RWPE1 (cell line): Measurements from ENCODE around the gene CENPV.
A peak's percentile ranks its signal among the peaks of the same experiment; 100 is the strongest.

Experiments
- CTCF ChIA-PET: fragments of 350-600 bp; sonication (Branson Sonifier 250); formaldehyde crosslinking; extraction: SDS; loops from one replicate; lab custom pipeline; 2021; lab: Yijun Ruan, JAX
- POLR2A ChIA-PET: fragments of 400-600 bp; formaldehyde crosslinking; extraction: SDS; loops from one replicate; lab custom pipeline; 2020; ENCODE audit warnings: antibody characterized with exemption; ENCODE audit not compliant: low non-redundant PET; lab: Yijun Ruan, JAX
- DNase-seq: peaks from one replicate; pipeline ENCODE4 v3.0.0; 2012; ENCODE audit warnings: low spot score
- H3K27ac ChIP-seq: fragments of 450-650 bp; 2 replicates; pipeline ENCODE4 v1.5.1; 2017
- TF ChIP-seq, protein P1 (sequence below): fragments of 450-650 bp; conservative IDR thresholded peaks from 2 replicates; pipeline ENCODE4 v1.5.1; 2017; ENCODE audit warnings: low read depth, mild to moderate bottlenecking

The CENPV gene

GRCh38 chr17:16361874-16362273 is 8.6 kb upstream of the CENPV start:
- no peak for DNase-seq
- TF ChIP-seq, protein P1, sequence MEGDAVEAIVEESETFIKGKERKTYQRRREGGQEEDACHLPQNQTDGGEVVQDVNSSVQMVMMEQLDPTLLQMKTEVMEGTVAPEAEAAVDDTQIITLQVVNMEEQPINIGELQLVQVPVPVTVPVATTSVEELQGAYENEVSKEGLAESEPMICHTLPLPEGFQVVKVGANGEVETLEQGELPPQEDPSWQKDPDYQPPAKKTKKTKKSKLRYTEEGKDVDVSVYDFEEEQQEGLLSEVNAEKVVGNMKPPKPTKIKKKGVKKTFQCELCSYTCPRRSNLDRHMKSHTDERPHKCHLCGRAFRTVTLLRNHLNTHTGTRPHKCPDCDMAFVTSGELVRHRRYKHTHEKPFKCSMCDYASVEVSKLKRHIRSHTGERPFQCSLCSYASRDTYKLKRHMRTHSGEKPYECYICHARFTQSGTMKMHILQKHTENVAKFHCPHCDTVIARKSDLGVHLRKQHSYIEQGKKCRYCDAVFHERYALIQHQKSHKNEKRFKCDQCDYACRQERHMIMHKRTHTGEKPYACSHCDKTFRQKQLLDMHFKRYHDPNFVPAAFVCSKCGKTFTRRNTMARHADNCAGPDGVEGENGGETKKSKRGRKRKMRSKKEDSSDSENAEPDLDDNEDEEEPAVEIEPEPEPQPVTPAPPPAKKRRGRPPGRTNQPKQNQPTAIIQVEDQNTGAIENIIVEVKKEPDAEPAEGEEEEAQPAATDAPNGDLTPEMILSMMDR = no peak
- no peak overlapping the region for H3K27ac ChIP-seq
- POLR2A ChIA-PET = no interaction called here
- CTCF ChIA-PET = no interaction called here

DNA sequence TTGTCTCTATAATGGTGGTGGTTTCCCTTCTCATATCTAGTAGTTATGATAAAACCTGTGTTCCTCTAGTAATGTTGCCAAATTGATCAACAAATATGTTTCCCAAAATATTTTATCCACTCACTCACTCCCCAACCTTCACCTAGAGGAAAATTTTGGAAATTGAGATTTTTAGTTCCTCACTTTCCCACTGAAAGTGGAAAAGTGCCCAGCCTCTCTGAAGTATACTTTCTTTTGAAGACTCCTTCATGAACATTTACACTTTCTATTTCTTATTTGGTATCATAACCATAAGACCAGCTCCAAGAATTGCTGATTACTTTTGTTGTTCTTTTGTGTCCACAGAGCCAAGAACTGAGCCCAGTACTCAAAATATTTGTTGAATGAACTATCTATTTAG is 5.1 kb upstream of the CENPV start:
- TF ChIP-seq, protein P1 = no peak
- H3K27ac ChIP-seq = no peak overlapping the region
- no peak for DNase-seq
- POLR2A ChIA-PET = no interaction called here
- CTCF ChIA-PET = no interaction called here

DNA sequence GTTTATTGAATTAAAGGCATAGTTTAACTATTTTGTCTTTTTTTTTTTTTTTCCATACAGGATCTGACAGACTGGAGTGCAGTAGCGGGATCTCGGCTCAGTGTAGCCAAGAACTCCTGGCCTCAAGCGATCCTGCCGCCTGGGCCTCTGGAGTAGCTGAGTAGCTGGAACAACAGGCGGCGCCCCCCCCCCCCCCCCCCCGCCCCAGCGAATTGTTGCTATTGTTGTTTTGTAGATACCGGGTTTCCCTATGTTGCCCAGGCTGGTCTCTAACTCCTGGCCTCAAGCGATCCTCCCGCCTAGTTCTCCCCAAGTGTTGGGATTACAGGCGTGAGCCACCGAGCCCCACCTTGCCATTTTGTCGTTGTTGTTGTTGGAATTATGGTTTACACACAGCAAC is 1.3 kb upstream of the CENPV start:
- H3K27ac ChIP-seq = no peak overlapping the region
- CTCF ChIA-PET = interaction anchor here (0.5 to 1.0 kb wide), 2 partner anchors 9 to 13 kb away, joined by 3 to 5 read pairs; no protein-coding TSS in a partner anchor
- POLR2A ChIA-PET = no interaction called here
- TF ChIP-seq, protein P1 = no peak
- DNase-seq = no peak

DNA sequence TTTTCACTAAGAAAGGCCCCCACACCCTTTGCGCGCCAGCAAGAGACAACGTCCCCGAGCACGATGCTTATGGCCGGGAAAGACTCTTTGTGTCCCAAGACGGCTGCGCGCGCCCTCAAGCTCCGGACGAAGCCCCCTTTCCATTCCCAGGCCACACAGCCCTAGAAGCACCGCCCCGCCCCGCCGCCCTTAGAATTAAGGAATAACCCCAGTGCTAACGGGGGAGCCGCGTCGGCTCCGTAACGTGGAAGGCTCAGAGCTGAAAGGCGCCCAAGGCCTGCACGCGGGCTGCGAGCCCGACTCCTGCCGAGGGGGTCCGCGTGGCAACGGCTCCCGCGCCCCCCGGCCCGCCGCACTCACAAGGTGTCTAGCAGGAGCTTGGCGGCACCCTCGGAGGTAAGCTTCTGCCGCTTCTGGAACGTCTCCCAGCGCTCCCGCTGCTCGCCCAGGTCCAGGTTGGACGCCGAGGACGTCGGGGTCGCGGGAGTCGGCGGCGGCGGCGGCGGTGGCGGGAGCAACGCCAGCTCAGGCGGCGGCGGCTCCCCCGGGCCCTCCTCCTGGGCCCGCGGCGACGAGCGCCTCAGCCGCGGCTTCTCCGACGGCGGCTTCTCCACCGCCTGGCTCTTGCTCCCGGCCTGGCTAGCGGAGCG is 477 bp downstream of the CENPV start:
- DNase-seq = peak; percentile 32
- ChIA-PET CTCF (interaction anchor here (0.5 to 1.0 kb wide), 3 partner anchors 11 to 1427 kb away, joined by 3 to 5 read pairs (median 4); no protein-coding TSS in a partner anchor), POLR2A (interaction anchor here (1.3 kb wide), 1 partner anchor 138 kb away, joined by 3 read pairs; the partner anchor contains the start of gene NCOR1)
- TF ChIP-seq, protein P1 = no peak
- H3K27ac ChIP-seq = peak overlapping the region; percentile 49

GRCh38 chr17:16352303-16352666 is 984 bp downstream of the CENPV start:
- TF ChIP-seq, protein P1 = no peak
- H3K27ac ChIP-seq = peak overlapping the region; percentile 49
- POLR2A ChIA-PET = interaction anchor here (0.6 to 1.3 kb wide), 2 partner anchors 28 to 137 kb away, joined by 3 read pairs; partner anchors contain the start of genes NCOR1 and UBB
- peak; percentile 44 for DNase-seq
- CTCF ChIA-PET = interaction anchor here (0.5 to 0.7 kb wide), 2 partner anchors 31 to 1426 kb away, joined by 3 to 4 read pairs; no protein-coding TSS in a partner anchor

GRCh38 chr17:16351831-16352230 is 1.4 kb downstream of the CENPV start:
- ChIA-PET CTCF (interaction anchor here (0.7 kb wide), 1 partner anchor 31 kb away, joined by 4 read pairs; no protein-coding TSS in a partner anchor), POLR2A (interaction anchor here (0.6 to 1.3 kb wide), 2 partner anchors 29 to 137 kb away, joined by 3 read pairs; partner anchors contain the start of genes NCOR1 and UBB)
- peak; percentile 13 for DNase-seq
- H3K27ac ChIP-seq = peak overlapping the region; percentile 49
- TF ChIP-seq, protein P1 = no peak
